K562 (cell line): ENCODE measurements around the gene TAS2R4. TPM values are rescaled to one million over a fixed set of nuclear protein-coding genes. Genes with fewer than 3 reads are reported as not detected.

ENCODE experiments used
- ATF1 ChIP-seq, 2 experiments: fragments of 450-650 bp in 1 of 2; IDR thresholded peaks; 2 replicates each; pipeline ENCODE4 v1.6.1; 2016; ENCODE audit warnings: missing compliant biosample characterization in 1 of 2, missing genetic modification characterization in 1 of 2
- ATF6 ChIP-seq: sonication (generic); formaldehyde crosslinking; IDR thresholded peaks from 2 replicates; pipeline ENCODE4 v1.4.0; 2020; ENCODE audit warnings: mild to moderate bottlenecking, missing genetic modification reagents
- BRD9 ChIP-seq: fragments of 450-650 bp; IDR thresholded peaks from 2 replicates; pipeline ENCODE4 v1.6.1; 2018; ENCODE audit warnings: low read depth; ENCODE audit not compliant: partially characterized antibody
- DEAF1 ChIP-seq: fragments of 450-650 bp; formaldehyde crosslinking; IDR thresholded peaks from 2 replicates; pipeline ENCODE4 v1.4.0; 2020; ENCODE audit warnings: mild to moderate bottlenecking, moderate library complexity
- E2F6 ChIP-seq, 2 experiments: IDR thresholded peaks; 2 replicates each; pipeline ENCODE4 v1.6.1; 2011; ENCODE audit warnings: borderline replicate concordance in 1 of 2, control low read depth in 1 of 2, low read depth in 1 of 2, low read length in 1 of 2, mild to moderate bottlenecking in 1 of 2, mixed read lengths in 1 of 2, moderate library complexity in 1 of 2; ENCODE audit not compliant: insufficient read depth in 1 of 2, insufficient read length in 1 of 2, poor library complexity in 1 of 2, severe bottlenecking in 1 of 2; ENCODE audit errors: extremely low read depth in 1 of 2
- HBP1 ChIP-seq: fragments of 450-650 bp; formaldehyde crosslinking; IDR thresholded peaks from 2 replicates; pipeline ENCODE4 v1.4.0; 2022; ENCODE audit warnings: missing genetic modification characterization
- PKNOX1 ChIP-seq: fragments of 450-650 bp; IDR thresholded peaks from 2 replicates; pipeline ENCODE4 v1.6.1; 2016
- PRMT5 ChIP-seq: sonication (generic); formaldehyde crosslinking; IDR thresholded peaks from 2 replicates; pipeline ENCODE4 v1.5.0; 2020; ENCODE audit warnings: missing genetic modification reagents
- RBM22 ChIP-seq: fragments of 200-400 bp; formaldehyde crosslinking; IDR thresholded peaks from 2 replicates; pipeline ENCODE4 v1.6.1; 2018; ENCODE audit warnings: low read length, low read depth; ENCODE audit not compliant: poor library complexity, severe bottlenecking
- SMAD3 ChIP-seq: fragments of 450-650 bp; formaldehyde crosslinking; conservative IDR thresholded peaks from 2 replicates; pipeline ENCODE4 v1.4.0; 2020; ENCODE audit warnings: mild to moderate bottlenecking
- TAF9B ChIP-seq: fragments of 450-650 bp; IDR thresholded peaks from 2 replicates; pipeline ENCODE4 v1.6.1; 2018; ENCODE audit warnings: mild to moderate bottlenecking; ENCODE audit not compliant: partially characterized antibody
- TFAP4 ChIP-seq: sonication (generic); formaldehyde crosslinking; IDR thresholded peaks from 2 replicates; pipeline ENCODE4 v1.8.0; 2022; ENCODE audit warnings: missing genetic modification reagents, mild to moderate bottlenecking, moderate library complexity, borderline replicate concordance
- TRIM28 ChIP-seq: fragments of 450-650 bp; IDR thresholded peaks from 2 replicates; pipeline ENCODE4 v1.6.1; 2017
- ZEB2 ChIP-seq: fragments of 450-650 bp; IDR thresholded peaks from 2 replicates; pipeline ENCODE4 v1.6.1; 2016
- ZHX1 ChIP-seq: fragments of 150-350 bp; conservative IDR thresholded peaks from 2 replicates; pipeline ENCODE4 v1.6.1; 2014; ENCODE audit warnings: low read length
- polyA plus RNA-seq, 8 experiments: library from polyadenylated mRNA; depleted of rRNA in 4 of 8; stranded (reverse) in 5 of 8; unstranded in 3 of 8; fragments of >200 nt; fragmentation: Nextera tagmentation in 2 of 8; fragmentation: Illumina TruSeq in 1 of 8; extraction: Ambion mirVana in 2 of 8; extraction: Trizol in 1 of 8; gene quantifications; 2 replicates each; pipeline versions ENCODE4 v1.2.1 to v1.2.3, GENCODE V29; 2011 to 2014; ENCODE audit warnings: inconsistent platforms in 1 of 8, missing spikeins in 1 of 8
- total RNA-seq, 7 experiments: library from RNA; depleted of rRNA in 6 of 7; stranded (reverse); fragments of >200 nt in 6 of 7; fragmentation: Illumina TruSeq in 2 of 7; extraction: Trizol in 2 of 7; gene quantifications; 2 replicates each; pipeline versions ENCODE4 v1.2.1 to v1.2.3, GENCODE V29; 2011 to 2021; ENCODE audit warnings: low replicate concordance in 1 of 7

The TAS2R4 gene
- total and polyA plus RNA-seq, 9 of the 15 experiments (the other 6 are each of a cell fraction or from before 2014, with no cell fraction given) = 0.04 to 2.1 (median 0.68) TPM

GRCh38 chr7:141737836-141738591 lies 38.5 kb upstream of the TAS2R4 start, which contains the start of gene SSBP1 (continued):
- peak; percentile 94 for TF ChIP-seq ZHX1
- no peak for TF ChIP-seq ATF6 (CRISPR knock-in tag)
- peak; percentile 97 for TF ChIP-seq TAF9B
- TF ChIP-seq BRD9 = peak; percentile 92
- TF ChIP-seq SMAD3 (CRISPR knock-in tag) = peak; percentile 89
- TF ChIP-seq PKNOX1 = peak; percentile 51; the same call in 1 of the 2 replicates
- TF ChIP-seq E2F6 (IDR thresholded peaks at IDR 0.05; ENCODE audit: borderline replicate concordance in 1 of 2, extremely low read depth in 1 of 2, insufficient read depth in 1 of 2, insufficient read length in 1 of 2, low read depth in 1 of 2, low read length in 1 of 2, poor library complexity in 1 of 2, severe bottlenecking in 1 of 2) = peak in 1 of 2 experiments; percentile 15
- peak; percentile 77 for TF ChIP-seq RBM22
- TF ChIP-seq TFAP4 = peak; percentile 96
- peak; percentile 99 for TF ChIP-seq ZEB2
- peak; percentile 83; the same call in 1 of the 2 replicates for TF ChIP-seq TRIM28
- peak; percentile 72 for TF ChIP-seq ATF1 (CRISPR knock-in tag; IDR thresholded peaks at IDR 0.05)
- peak; percentile 97 for TF ChIP-seq ATF1 (tag; IDR thresholded peaks at IDR 0.05)
- no peak for TF ChIP-seq PRMT5 (CRISPR knock-in tag)
- peak; percentile 97 for TF ChIP-seq HBP1
- peak; percentile 47 for TF ChIP-seq DEAF1 (CRISPR knock-in tag)
